ENCODE results near the gene STAG2. TPM values are rescaled to one million over a fixed set of nuclear protein-coding genes. Genes with fewer than 3 reads are reported as not detected.

The STAG2 gene
- total RNA-seq, 4 donors from 2014 or later: 79.2 to 131 (median 88.3) TPM

DNA sequence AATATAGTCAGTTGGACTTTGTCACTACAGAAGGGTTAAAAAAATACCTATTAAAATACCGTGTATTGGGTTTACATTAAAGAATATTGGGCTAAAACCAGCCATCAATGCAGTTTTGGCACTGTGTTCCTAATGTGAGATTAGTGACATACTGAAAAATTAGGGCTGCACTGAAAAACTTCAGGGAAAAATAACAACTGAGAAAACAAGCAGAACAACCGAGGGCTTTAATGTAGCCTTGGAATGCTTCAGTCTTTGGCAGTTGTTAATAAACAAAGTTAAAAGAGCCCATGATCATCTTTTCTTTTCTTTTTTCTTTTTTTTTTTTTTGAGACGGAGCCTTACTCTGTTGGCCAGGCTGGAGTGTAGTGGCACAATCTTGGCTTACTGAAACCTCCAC lies 12.4 kb downstream of the STAG2 start:
- Histone ChIP-seq H3K27ac (peak overlapping the region in 2 of 4 donors; percentile 4 to 19), H3K4me3 (no peak overlapping the region), H3K4me1 (peaks cover 0 to 87% (median 2%) of the 10 kb centered on the region in 3 donors), H3K36me3 (no peaks in the 10 kb centered on the region), H3K9me3 (no peaks in the 10 kb centered on the region), H3K27me3 (no peaks in the 10 kb centered on the region)
- no peak for ATAC-seq
- WGBS, 2 donors (ENCODE audit: low coverage in 1 of 2): 20 to 32% methylated on average over 3 of the region's 3 CpGs
- TF ChIP-seq, protein P1, sequence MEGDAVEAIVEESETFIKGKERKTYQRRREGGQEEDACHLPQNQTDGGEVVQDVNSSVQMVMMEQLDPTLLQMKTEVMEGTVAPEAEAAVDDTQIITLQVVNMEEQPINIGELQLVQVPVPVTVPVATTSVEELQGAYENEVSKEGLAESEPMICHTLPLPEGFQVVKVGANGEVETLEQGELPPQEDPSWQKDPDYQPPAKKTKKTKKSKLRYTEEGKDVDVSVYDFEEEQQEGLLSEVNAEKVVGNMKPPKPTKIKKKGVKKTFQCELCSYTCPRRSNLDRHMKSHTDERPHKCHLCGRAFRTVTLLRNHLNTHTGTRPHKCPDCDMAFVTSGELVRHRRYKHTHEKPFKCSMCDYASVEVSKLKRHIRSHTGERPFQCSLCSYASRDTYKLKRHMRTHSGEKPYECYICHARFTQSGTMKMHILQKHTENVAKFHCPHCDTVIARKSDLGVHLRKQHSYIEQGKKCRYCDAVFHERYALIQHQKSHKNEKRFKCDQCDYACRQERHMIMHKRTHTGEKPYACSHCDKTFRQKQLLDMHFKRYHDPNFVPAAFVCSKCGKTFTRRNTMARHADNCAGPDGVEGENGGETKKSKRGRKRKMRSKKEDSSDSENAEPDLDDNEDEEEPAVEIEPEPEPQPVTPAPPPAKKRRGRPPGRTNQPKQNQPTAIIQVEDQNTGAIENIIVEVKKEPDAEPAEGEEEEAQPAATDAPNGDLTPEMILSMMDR (IDR thresholded peaks at IDR 0.05): no peak
- TF ChIP-seq POLR2AphosphoS5 (IDR thresholded peaks at IDR 0.05) (no peak), POLR2A (IDR thresholded peaks at IDR 0.05) (no peak), EP300 (IDR thresholded peaks at IDR 0.05) (no peak)

DNA sequence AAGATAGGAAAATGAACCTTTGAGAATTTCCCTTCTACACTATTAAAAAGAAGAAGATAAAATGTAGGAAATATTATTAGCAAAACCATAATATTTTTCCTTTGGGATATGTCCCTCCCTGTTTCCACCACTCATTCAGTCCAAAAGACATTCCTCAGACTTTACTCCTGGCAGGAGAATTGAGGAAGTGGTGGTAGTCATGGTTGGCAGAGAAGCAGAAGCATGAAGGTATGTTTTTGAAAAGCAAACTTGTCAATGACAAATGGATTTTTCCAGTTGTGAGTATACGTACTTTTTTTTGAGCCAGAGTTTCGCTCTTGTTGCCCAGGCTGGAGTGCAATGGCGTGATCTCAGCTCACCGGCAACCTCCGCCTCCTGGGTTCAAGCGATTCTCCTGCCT lies 13.7 kb downstream of the STAG2 start:
- Histone ChIP-seq H3K4me3 (peak overlapping the region in 1 of 2 donors; percentile 14), H3K36me3 (no peaks in the 10 kb centered on the region), H3K27me3 (no peaks in the 10 kb centered on the region), H3K27ac (peak overlapping the region; percentile 74 to 77 (median 74)), H3K4me1 (peaks cover 0 to 96% (median 8%) of the 10 kb centered on the region in 3 donors), H3K9me3 (no peaks in the 10 kb centered on the region)
- 0 to 58% methylated on average over 1 to 3 of the region's 6 CpGs for WGBS, 2 donors (ENCODE audit: low coverage in 1 of 2)
- peak; percentile 46 for ATAC-seq
- TF ChIP-seq EP300 (IDR thresholded peaks at IDR 0.05) (no peak), POLR2AphosphoS5 (IDR thresholded peaks at IDR 0.05) (peak; percentile 42)

DNA sequence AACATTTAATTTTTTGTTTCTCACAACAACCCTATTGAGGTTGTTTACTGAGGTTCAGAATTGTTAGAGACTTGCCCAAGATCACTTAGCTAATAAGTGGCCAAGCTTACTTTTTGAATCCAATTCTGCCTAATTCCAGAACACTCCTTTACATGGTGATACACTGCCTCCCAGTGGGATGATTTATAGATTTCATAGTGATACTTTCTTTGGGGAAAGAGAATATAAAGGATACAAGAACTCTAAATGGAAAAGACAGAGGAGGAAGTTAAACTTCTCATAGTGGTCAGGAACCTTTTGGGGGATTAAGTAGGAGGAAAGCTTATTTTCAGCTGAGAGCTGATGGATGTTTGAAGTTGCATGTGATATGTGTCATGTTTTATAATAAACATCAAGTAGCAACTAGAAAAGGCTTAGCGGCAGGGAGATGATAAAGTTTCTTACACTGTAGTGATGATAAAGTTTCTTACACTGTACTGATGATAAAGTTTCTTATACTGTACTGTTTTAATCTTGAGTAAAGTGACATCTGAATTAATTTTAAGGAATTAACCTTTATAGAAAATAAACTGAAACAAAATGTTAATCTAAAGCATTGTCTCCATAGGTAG lies 15.3 kb downstream of the STAG2 start:
- TF ChIP-seq, protein P1 (IDR thresholded peaks at IDR 0.05): peak in 3 of 4 experiments; percentile 22 to 41 (median 33)
- TF ChIP-seq POLR2AphosphoS5 (IDR thresholded peaks at IDR 0.05): no peak
- TF ChIP-seq POLR2A (IDR thresholded peaks at IDR 0.05): no peak
- TF ChIP-seq EP300 (IDR thresholded peaks at IDR 0.05): no peak
- Histone ChIP-seq H3K36me3 (no peaks in the 10 kb centered on the region), H3K27ac (peak overlapping the region in 1 of 4 donors; percentile 14), H3K4me3 (no peak overlapping the region), H3K27me3 (no peaks in the 10 kb centered on the region), H3K4me1 (peaks cover 0 to 96% (median 12%) of the 10 kb centered on the region in 3 donors), H3K9me3 (no peaks in the 10 kb centered on the region)
- no peak for ATAC-seq
- 33 to 50% methylated on average over 1 of the region's 1 CpG for WGBS, 2 donors (ENCODE audit: low coverage in 1 of 2)

DNA sequence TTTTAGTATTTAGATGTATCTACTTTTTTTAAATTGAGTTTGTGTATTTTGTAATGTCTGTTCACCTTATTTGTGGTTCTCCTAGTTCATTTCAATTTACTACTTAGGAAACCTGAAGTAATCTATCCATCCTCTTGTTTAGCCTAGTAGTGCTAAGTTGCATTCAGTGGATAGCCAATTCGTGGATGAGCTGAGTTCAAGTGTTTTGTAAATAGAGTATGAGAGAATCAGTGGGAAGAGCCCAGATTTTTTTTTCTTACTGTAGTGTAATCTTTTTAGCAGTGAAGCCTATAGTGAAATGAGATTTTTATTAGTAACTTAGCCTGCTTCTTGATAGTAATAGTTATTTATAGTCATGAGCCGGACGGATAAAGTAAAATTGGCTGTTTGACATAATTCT lies 21.7 kb downstream of the STAG2 start:
- TF ChIP-seq POLR2A (IDR thresholded peaks at IDR 0.05) (no peak), POLR2AphosphoS5 (IDR thresholded peaks at IDR 0.05) (no peak), EP300 (IDR thresholded peaks at IDR 0.05) (no peak)
- TF ChIP-seq, protein P1 (IDR thresholded peaks at IDR 0.05): no peak
- no peak overlapping the region for H3K27ac ChIP-seq
- ATAC-seq: no peak
- H3K4me3 ChIP-seq: no peak overlapping the region
- 10 to 27% methylated on average over 3 of the region's 3 CpGs for WGBS, 2 donors (ENCODE audit: low coverage in 1 of 2)
- no peaks in the 10 kb centered on the region for H3K27me3 ChIP-seq
- H3K36me3 ChIP-seq: no peaks in the 10 kb centered on the region
- H3K9me3 ChIP-seq: no peaks in the 10 kb centered on the region
- H3K4me1 ChIP-seq: peaks cover 0 to 54% (median 10%) of the 10 kb centered on the region in 3 donors

DNA sequence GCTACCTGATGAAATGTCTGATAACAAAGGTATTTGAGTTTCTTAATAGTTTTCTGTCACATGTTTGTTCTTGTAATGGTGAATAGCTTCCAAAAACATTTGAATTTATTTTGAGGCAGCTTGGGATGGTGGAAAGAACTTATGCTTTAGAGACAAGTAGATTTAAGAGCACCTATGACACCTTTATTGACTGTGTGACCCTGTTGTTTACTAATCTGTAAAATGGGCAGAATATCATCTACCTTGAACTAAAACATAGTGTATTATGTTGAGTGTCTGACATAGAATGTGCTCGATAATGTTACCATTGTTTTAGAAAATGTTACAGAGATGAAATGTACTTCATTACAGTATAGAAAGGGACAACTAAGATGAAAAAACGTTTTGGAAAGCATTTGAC lies 24.9 kb downstream of the STAG2 start:
- Histone ChIP-seq H3K9me3 (no peaks in the 10 kb centered on the region), H3K4me1 (peaks cover 0 to 26% (median 0%) of the 10 kb centered on the region in 3 donors), H3K27me3 (no peaks in the 10 kb centered on the region), H3K36me3 (no peaks in the 10 kb centered on the region), H3K27ac (no peak overlapping the region), H3K4me3 (no peak overlapping the region)
- ATAC-seq: no peak
- TF ChIP-seq POLR2AphosphoS5 (IDR thresholded peaks at IDR 0.05) (no peak), EP300 (IDR thresholded peaks at IDR 0.05) (no peak), POLR2A (IDR thresholded peaks at IDR 0.05) (no peak)
- TF ChIP-seq, protein P1 (IDR thresholded peaks at IDR 0.05): no peak
- 36 to 40% methylated on average over 2 of the region's 2 CpGs for WGBS, 2 donors (ENCODE audit: low coverage in 1 of 2)
